ENCODE data around the gene BCL11B. TPM values are rescaled to one million over a fixed set of nuclear protein-coding genes. Genes with fewer than 3 reads are reported as not detected.

The BCL11B gene
- polyA plus RNA-seq, 3 donors = 0.01 TPM; not detected in 2

DNA sequence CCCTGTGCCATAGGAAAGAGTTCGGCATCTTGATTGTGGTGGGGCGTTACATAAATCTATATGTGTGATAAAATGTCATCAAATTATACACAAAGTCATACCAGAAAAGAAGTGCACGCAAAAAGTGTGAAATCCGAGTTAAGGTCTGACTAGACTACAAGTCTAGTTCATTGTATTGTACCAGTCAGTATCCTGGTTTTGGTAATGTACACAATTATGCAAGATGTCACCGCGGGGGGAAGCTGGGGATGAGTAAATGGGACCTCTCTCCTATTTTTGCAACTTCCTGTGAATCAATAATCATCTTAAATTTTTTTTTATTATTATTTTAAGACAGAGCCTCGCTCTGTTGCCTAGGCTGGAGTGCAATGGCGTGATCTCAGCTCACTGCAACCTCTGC, 43.2 kb upstream of the BCL11B start:
- H3K27ac ChIP-seq (ENCODE audit: low read depth in 1 of 2, low read length in 2 of 2) = no peak overlapping the region
- H3K4me1 ChIP-seq (ENCODE audit: control insufficient read depth in 1 of 2, insufficient read depth in 2 of 2, low read length in 2 of 2) = no peaks in the 10 kb centered on the region
- H2AFZ ChIP-seq (ENCODE audit: insufficient read depth, low read depth, low read length, poor library complexity, severe bottlenecking) = no peak overlapping the region
- H3K9me3 ChIP-seq (replicated peaks in 1 of 2; ENCODE audit: control insufficient read depth in 1 of 2, insufficient read depth in 1 of 2, low read length in 2 of 2) = no peaks in the 10 kb centered on the region
- no peaks in the 10 kb centered on the region for H3K79me2 ChIP-seq (ENCODE audit: insufficient read depth, low read length)
- no peak overlapping the region for H3K4me3 ChIP-seq (replicated peaks in 1 of 3; ENCODE audit: low read depth in 2 of 3, low read length in 3 of 3)
- no peaks in the 10 kb centered on the region for H3K36me3 ChIP-seq (replicated peaks in 1 of 2; ENCODE audit: control insufficient read depth in 1 of 2, insufficient read depth in 2 of 2, low read length in 2 of 2)
- no peak overlapping the region for H3K4me3 Mint-ChIP-seq
- no peaks in the 10 kb centered on the region for H3K36me3 Mint-ChIP-seq
- no peaks in the 10 kb centered on the region for H4K20me1 ChIP-seq (ENCODE audit: insufficient read depth, low read length)
- WGBS (ENCODE audit: insufficient coverage) = no CpG with 5 or more reads among the region's 8 CpGs
- H3K4me1 Mint-ChIP-seq = peaks cover 3% of the 10 kb centered on the region
- no peak overlapping the region for H3K4me2 ChIP-seq (replicated peaks; ENCODE audit: extremely low read depth, low read length, poor library complexity, severe bottlenecking)
- TF ChIP-seq CTCF (IDR thresholded peaks at IDR 0.05) = no peak
- intact Hi-C loops (cut with micrococcal nuclease) = no loop called here
- H3K27me3 ChIP-seq (ENCODE audit: control insufficient read depth in 2 of 2, insufficient read depth in 2 of 2, low read length in 2 of 2) = no peaks in the 10 kb centered on the region
- no peak overlapping the region for H3K27ac Mint-ChIP-seq
- no peak overlapping the region for H3K9ac ChIP-seq (ENCODE audit: insufficient read depth, low read length, poor library complexity, severe bottlenecking)
- peaks cover 0 to 10% (median 6%) of the 10 kb centered on the region in 3 donors for H3K27me3 Mint-ChIP-seq (ENCODE audit: low read depth in 3 of 3)
- no peak for DNase-seq
- peaks cover 0 to 11% (median 3%) of the 10 kb centered on the region in 7 donors for H3K9me3 Mint-ChIP-seq

GRCh38 chr14:99314623-99315022, 42.6 kb upstream of the BCL11B start:
- no peak overlapping the region for H2AFZ ChIP-seq (ENCODE audit: insufficient read depth, low read depth, low read length, poor library complexity, severe bottlenecking)
- no peaks in the 10 kb centered on the region for H3K4me1 ChIP-seq (ENCODE audit: control insufficient read depth in 1 of 2, insufficient read depth in 2 of 2, low read length in 2 of 2)
- WGBS (ENCODE audit: insufficient coverage) = 90% methylated on average over 7 of the region's 9 CpGs
- H3K9me3 ChIP-seq (replicated peaks in 1 of 2; ENCODE audit: control insufficient read depth in 1 of 2, insufficient read depth in 1 of 2, low read length in 2 of 2) = no peaks in the 10 kb centered on the region
- H3K9ac ChIP-seq (ENCODE audit: insufficient read depth, low read length, poor library complexity, severe bottlenecking) = no peak overlapping the region
- Mint-ChIP-seq H3K27me3 (ENCODE audit: low read depth in 3 of 3) (peaks cover 0 to 10% (median 6%) of the 10 kb centered on the region in 3 donors), H3K27ac (no peak overlapping the region), H3K4me1 (peaks cover 3% of the 10 kb centered on the region), H3K36me3 (no peaks in the 10 kb centered on the region), H3K4me3 (no peak overlapping the region), H3K9me3 (peaks cover 0 to 11% (median 3%) of the 10 kb centered on the region in 7 donors)
- TF ChIP-seq CTCF (IDR thresholded peaks at IDR 0.05) = no peak
- no peak overlapping the region for H3K27ac ChIP-seq (ENCODE audit: low read depth in 1 of 2, low read length in 2 of 2)
- H3K79me2 ChIP-seq (ENCODE audit: insufficient read depth, low read length) = no peaks in the 10 kb centered on the region
- no peak overlapping the region for H3K4me2 ChIP-seq (replicated peaks; ENCODE audit: extremely low read depth, low read length, poor library complexity, severe bottlenecking)
- no peaks in the 10 kb centered on the region for H3K36me3 ChIP-seq (replicated peaks in 1 of 2; ENCODE audit: control insufficient read depth in 1 of 2, insufficient read depth in 2 of 2, low read length in 2 of 2)
- no peak overlapping the region for H3K4me3 ChIP-seq (replicated peaks in 1 of 3; ENCODE audit: low read depth in 2 of 3, low read length in 3 of 3)
- intact Hi-C loops (cut with micrococcal nuclease) = no loop called here
- no peaks in the 10 kb centered on the region for H4K20me1 ChIP-seq (ENCODE audit: insufficient read depth, low read length)
- no peak for DNase-seq
- no peaks in the 10 kb centered on the region for H3K27me3 ChIP-seq (ENCODE audit: control insufficient read depth in 2 of 2, insufficient read depth in 2 of 2, low read length in 2 of 2)
